DND-41 (cell line): ENCODE results near the gene FAM76B.
A peak's percentile ranks its signal among the peaks of the same experiment; 100 is the strongest.

ENCODE experiments used
- ATAC-seq: fragments of 200-7000 bp; cut with Tn5 transposase; 3 replicates; pipeline ENCODE4 v1.9.1; 2021; ENCODE audit warnings: low read depth; ENCODE audit not compliant: insufficient read depth
- DNase-seq: peaks from one replicate; pipeline ENCODE4 v3.0.0-alpha.2; 2020
- H2AFZ ChIP-seq: 2 replicates; pipeline ENCODE4 v1.6.0; 2012; ENCODE audit warnings: low read depth, low read length
- H3K27ac ChIP-seq: 2 replicates; pipeline ENCODE4 v1.5.1; 2012; ENCODE audit warnings: low read length, inconsistent platforms
- H3K27me3 ChIP-seq: fragments of 200-600 bp; sonication (generic); 2 replicates; pipeline ENCODE4 v1.6.0; 2012; ENCODE audit warnings: low read length, mild to moderate bottlenecking, inconsistent platforms; ENCODE audit not compliant: insufficient read depth, poor library complexity
- H3K36me3 ChIP-seq: 2 replicates; pipeline ENCODE4 v1.5.1; 2012; ENCODE audit warnings: low read length, inconsistent platforms; ENCODE audit not compliant: insufficient read depth
- H3K4me1 ChIP-seq: 2 replicates; pipeline ENCODE4 v1.5.1; 2012; ENCODE audit warnings: mild to moderate bottlenecking, low read length; ENCODE audit not compliant: insufficient read depth
- H3K4me2 ChIP-seq: 2 replicates; pipeline ENCODE4 v1.6.0; 2012; ENCODE audit warnings: mild to moderate bottlenecking, moderate library complexity, low read length, inconsistent platforms; ENCODE audit not compliant: insufficient read depth
- H3K4me3 ChIP-seq, 2 experiments: fragments of 200-600 bp in 1 of 2; shearing (Covaris generic) in 1 of 2; 2 replicates each; pipeline ENCODE4 v1.5.1; 2012 to 2016; ENCODE audit warnings: inconsistent platforms in 2 of 2, low read length in 2 of 2, mild to moderate bottlenecking in 2 of 2, low read depth in 1 of 2, moderate library complexity in 1 of 2
- H3K79me2 ChIP-seq: 2 replicates; pipeline ENCODE4 v1.6.0; 2012; ENCODE audit warnings: low read length, inconsistent platforms; ENCODE audit not compliant: insufficient read depth
- H3K9ac ChIP-seq: 2 replicates; pipeline ENCODE4 v1.6.0; 2012; ENCODE audit warnings: low read depth, mild to moderate bottlenecking, inconsistent platforms, low read length, moderate library complexity
- H3K9me3 ChIP-seq: 2 replicates; pipeline ENCODE4 v1.5.1; 2012; ENCODE audit warnings: low read length, moderate library complexity, mild to moderate bottlenecking, inconsistent platforms; ENCODE audit not compliant: insufficient read depth, severe bottlenecking
- H4K20me1 ChIP-seq: 2 replicates; pipeline ENCODE4 v1.6.0; 2012; ENCODE audit warnings: low read length; ENCODE audit not compliant: insufficient read depth
- CTCF ChIP-seq: IDR thresholded peaks from 2 replicates; pipeline ENCODE4 v1.5.1; 2012; ENCODE audit warnings: borderline replicate concordance, low read length, moderate library complexity, mild to moderate bottlenecking; ENCODE audit not compliant: poor library complexity, severe bottlenecking; ENCODE audit errors: extremely low read depth
- EZH2 ChIP-seq: IDR thresholded peaks from 3 replicates; pipeline ENCODE4 v1.6.1; 2012; ENCODE audit warnings: borderline replicate concordance, low read depth, mild to moderate bottlenecking, moderate library complexity, low read length, inconsistent platforms; ENCODE audit not compliant: severe bottlenecking

Gene FAM76B

DNA sequence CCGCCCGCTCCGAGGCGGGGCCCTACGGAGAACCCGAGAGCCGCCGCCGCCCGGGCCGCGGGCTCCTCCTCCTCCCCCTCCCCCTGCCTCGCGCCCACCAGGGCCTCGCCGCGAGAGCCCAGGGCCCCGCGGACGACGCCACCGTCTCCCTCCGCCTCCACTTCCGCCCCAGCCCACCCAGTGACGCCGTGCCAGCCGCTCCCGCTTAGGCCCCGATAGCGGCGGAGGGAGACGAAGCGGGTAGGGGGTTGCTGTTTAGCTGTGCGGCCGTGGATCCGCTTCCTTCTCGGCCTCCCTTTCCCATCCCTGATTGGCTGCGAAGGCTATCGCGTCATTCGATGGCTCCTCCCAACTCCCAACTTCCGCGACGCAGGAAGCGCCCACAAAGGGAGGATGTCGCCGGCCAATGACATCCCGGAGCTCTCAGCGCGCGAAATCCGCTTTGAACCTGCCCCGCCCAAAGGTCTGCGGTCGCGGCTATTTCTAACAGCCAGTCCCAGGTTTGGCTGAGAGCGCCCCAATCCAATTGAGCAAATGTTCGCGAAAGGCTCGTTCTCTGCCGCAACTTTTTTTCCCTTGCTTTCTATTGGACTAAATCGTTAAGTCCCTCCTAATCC, at the start of gene FAM76B:
TSS of gene FAM76B (minus strand) at position 277 of the 617 bp plus-strand sequence. CDS start 304 bp downstream, outside the sequence.
- Histone ChIP-seq H3K4me1 (peaks cover 63% of the 10 kb centered on the region), H3K4me2 (peak within 1 kb of the TSS; percentile 75), H3K9ac (peak within 1 kb of the TSS; percentile 86), H3K27me3 (no peaks in the 10 kb centered on the region), H4K20me1 (peaks cover 26% of the 10 kb centered on the region; the same call in 1 of the 2 replicates), H3K4me3 (peak within 1 kb of the TSS; percentile 85 to 91), H2AFZ (peak within 1 kb of the TSS; percentile 93), H3K27ac (peak within 1 kb of the TSS; percentile 96), H3K9me3 (no peaks in the 10 kb centered on the region), H3K79me2 (peaks cover 76% of the 10 kb centered on the region), H3K36me3 (peaks cover 33% of the 10 kb centered on the region)
- DNase-seq (peak; percentile 99), ATAC-seq (peak; percentile 79)
- TF ChIP-seq EZH2, result no peak
- TF ChIP-seq CTCF, result no peak

GRCh38 chr11:95835768-95836488, 46.3 kb upstream of the FAM76B start:
- H3K27me3 ChIP-seq, result no peaks in the 10 kb centered on the region
- H4K20me1 ChIP-seq, result no peaks in the 10 kb centered on the region; the same call in 1 of the 2 replicates
- H3K4me3 ChIP-seq, result no peak overlapping the region
- ATAC-seq, result peak; percentile 93
- H3K79me2 ChIP-seq, result no peaks in the 10 kb centered on the region
- H3K27ac ChIP-seq, result no peak overlapping the region
- H2AFZ ChIP-seq, result no peak overlapping the region
- DNase-seq, result peak; percentile 66
- H3K36me3 ChIP-seq, result peaks cover 92% of the 10 kb centered on the region
- no peak overlapping the region for H3K4me2 ChIP-seq
- TF ChIP-seq EZH2 (no peak), CTCF (peak; percentile 92)
- H3K9ac ChIP-seq, result no peak overlapping the region
- no peaks in the 10 kb centered on the region for H3K9me3 ChIP-seq
- H3K4me1 ChIP-seq, result no peaks in the 10 kb centered on the region

GRCh38 chr11:95835351-95835750, 45.8 kb upstream of the FAM76B start:
- TF ChIP-seq CTCF (no peak), EZH2 (no peak)

More at GRCh38 chr11:95835351-95835750, 45.8 kb upstream of the FAM76B start:
- Histone ChIP-seq H3K36me3 (peaks cover 95% of the 10 kb centered on the region), H3K9me3 (no peaks in the 10 kb centered on the region), H4K20me1 (no peaks in the 10 kb centered on the region; the same call in 1 of the 2 replicates), H2AFZ (no peak overlapping the region), H3K27me3 (no peaks in the 10 kb centered on the region), H3K4me1 (no peaks in the 10 kb centered on the region), H3K9ac (no peak overlapping the region), H3K27ac (no peak overlapping the region), H3K79me2 (no peaks in the 10 kb centered on the region), H3K4me2 (no peak overlapping the region), H3K4me3 (no peak overlapping the region)
- ATAC-seq (no peak), DNase-seq (no peak)
